Activated T-cell treated with anti-CD3 and anti-CD28 coated beads, Interleukin-2, amount 50 U/mL, for 4 hours (primary cell): ENCODE data around the gene TUFM. TPM values are rescaled to one million over a fixed set of nuclear protein-coding genes. Genes with fewer than 3 reads are reported as not detected.
"Not testable (repeated sequence)": the region's sequence is repeated elsewhere in the genome, so short reads cannot be mapped to it uniquely, and the experiment has no call there.

ENCODE experiments used
- ATAC-seq, 2 donors: fragments of 200-7000 bp; cut with Tn5 transposase; one replicate each; pipeline ENCODE4 v1.10.0; 2021
- DNase-seq: peaks from one replicate; pipeline ENCODE4 v3.0.0-alpha.2; 2020
- H3K27me3 Mint-ChIP-seq: one replicate; pipeline ENCODE4 v1.8.0; 2021; ENCODE audit warnings: low read depth, mixed read lengths
- H3K36me3 Mint-ChIP-seq: one replicate; pipeline ENCODE4 v1.8.0; 2022; ENCODE audit warnings: mixed read lengths; ENCODE audit not compliant: insufficient read depth
- H3K4me1 Mint-ChIP-seq: one replicate; pipeline ENCODE4 v1.8.0; 2021; ENCODE audit warnings: low read depth, mixed read lengths
- H3K4me3 Mint-ChIP-seq: one replicate; pipeline ENCODE4 v1.8.0; 2021; ENCODE audit warnings: mild to moderate bottlenecking, moderate library complexity, mixed read lengths
- H3K9me3 Mint-ChIP-seq: one replicate; pipeline ENCODE4 v1.8.0; 2021; ENCODE audit warnings: mixed read lengths
- total RNA-seq, 3 donors: library from RNA; stranded (reverse); gene quantifications; one replicate each; pipeline ENCODE4 v1.2.1, GENCODE V29; 2021

The TUFM gene
- total RNA-seq, 3 donors from 2014 or later, result 459 to 515 (median 499) TPM

DNA sequence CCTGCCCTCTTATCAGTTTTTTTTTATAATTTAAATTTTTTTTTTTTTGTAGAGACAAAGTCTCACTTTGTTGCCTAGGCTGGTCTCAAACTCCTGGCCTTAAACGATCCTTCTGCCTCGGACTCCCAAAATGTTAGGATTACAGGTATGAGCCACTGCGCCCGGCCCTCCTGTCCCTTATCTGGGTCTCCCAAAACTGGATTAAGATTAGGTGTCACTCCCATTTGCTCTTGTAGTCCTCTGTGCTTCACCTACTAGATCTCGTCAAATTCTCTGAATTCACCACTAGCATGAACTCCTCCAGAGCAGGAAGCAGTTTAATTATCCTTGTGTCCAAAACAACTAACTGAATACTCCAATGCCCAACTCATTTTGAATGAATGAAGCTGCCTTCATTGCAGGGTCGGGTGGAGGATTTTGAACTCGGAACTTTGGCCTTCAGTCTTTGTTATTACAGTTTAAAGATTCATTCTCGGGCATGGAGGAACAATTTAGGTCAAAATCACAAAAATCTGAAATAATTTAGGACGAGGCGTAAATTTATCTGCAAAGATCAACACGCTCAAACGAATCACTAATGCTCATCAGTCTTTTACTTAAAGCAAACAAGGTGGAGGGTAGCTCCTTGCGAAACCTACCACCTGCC is 24.2 kb downstream of the TUFM start:
- H3K27me3 Mint-ChIP-seq, result no peaks in the 10 kb centered on the region
- ATAC-seq, result no peak
- peak overlapping the region; percentile 85 for H3K4me3 Mint-ChIP-seq
- DNase-seq, result no peak
- peaks cover 38% of the 10 kb centered on the region for H3K4me1 Mint-ChIP-seq
- H3K36me3 Mint-ChIP-seq, result peaks cover 26% of the 10 kb centered on the region
- H3K9me3 Mint-ChIP-seq, result no peaks in the 10 kb centered on the region

DNA sequence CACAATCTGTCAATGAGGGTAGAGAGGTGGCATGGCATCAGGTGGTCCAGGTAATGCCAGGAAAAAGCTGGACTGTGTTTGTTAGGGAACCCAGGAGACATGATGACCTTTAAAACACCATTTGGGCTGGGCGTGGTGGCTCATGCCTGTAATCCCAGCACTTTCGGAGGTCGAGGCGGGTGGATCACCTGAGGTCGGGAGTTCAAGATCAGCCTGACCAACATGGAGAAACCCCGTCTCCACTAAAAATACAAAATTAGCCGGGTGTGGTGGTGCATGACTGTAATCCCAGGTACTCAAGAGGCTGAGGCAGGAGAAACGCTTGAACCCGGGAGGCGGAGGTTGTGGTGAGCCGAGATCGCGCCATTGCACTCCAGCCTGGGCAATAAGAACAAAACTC is 25.6 kb downstream of the TUFM start:
- DNase-seq, H3K27me3 Mint-ChIP-seq, ATAC-seq, H3K9me3 Mint-ChIP-seq: not testable (repeated sequence)
- H3K36me3 Mint-ChIP-seq, result peaks cover 11% of the 10 kb centered on the region
- H3K4me1 Mint-ChIP-seq, result peaks cover 25% of the 10 kb centered on the region
- H3K4me3 Mint-ChIP-seq, result peak overlapping the region; percentile 85

DNA sequence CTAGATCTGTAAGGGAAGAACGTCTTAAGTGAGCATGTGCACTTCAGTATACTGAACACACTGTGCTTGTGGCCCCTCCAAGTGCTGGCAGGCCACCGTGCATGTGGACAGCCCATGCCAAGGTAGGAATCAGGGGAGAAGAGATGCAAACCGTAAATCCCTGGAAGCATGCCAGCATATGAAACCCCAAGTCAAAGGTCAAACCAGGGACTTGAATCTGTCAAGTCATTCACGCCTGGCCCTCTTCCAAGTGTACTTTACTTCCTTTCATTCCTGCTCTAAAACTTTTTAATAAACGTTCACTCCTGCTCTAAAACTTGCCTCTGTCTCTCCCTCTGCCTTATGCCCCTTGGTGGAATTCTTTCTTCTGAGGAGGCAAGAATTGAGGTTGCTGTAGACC is 26.1 kb downstream of the TUFM start:
- no peaks in the 10 kb centered on the region for H3K9me3 Mint-ChIP-seq
- ATAC-seq (no peak), DNase-seq (no peak)
- peaks cover 19% of the 10 kb centered on the region for H3K4me1 Mint-ChIP-seq
- no peak overlapping the region for H3K4me3 Mint-ChIP-seq
- H3K27me3 Mint-ChIP-seq, result no peaks in the 10 kb centered on the region
- peaks cover 6% of the 10 kb centered on the region for H3K36me3 Mint-ChIP-seq

DNA sequence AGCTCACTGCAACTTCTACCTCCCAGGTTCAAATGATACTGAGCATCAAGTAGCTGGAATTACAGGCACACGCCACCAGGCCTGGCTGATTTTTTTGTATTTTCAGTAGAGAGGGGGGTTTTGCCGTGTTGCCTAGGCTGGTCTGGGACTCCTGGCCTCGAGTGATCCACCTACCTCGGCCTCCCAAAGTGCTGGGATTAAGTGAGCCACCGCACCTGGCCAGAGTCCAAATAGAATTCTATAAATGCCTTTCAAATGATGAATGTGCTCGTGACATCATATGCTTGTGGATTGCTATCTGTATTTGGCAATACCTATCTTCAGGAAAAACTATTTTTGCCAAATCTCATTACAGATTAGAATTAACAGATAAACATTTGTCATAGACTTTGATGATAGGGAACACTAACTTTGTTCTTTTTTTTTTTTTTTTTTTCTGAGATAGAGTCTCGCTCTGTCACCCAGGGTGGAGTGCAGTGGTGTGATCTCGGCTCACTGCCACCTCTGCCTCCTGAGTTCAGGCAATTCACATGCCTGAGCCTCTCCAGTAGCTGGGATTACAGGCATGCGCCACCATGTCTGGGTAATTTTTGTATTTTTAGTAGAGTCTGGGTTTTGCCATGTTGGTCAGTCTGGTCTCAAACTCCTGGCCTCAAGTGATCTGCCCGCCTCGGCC is 38.6 kb downstream of the TUFM start:
- ATAC-seq, H3K36me3 Mint-ChIP-seq, DNase-seq, H3K4me1 Mint-ChIP-seq, H3K9me3 Mint-ChIP-seq, H3K27me3 Mint-ChIP-seq, H3K4me3 Mint-ChIP-seq: not testable (repeated sequence)

DNA sequence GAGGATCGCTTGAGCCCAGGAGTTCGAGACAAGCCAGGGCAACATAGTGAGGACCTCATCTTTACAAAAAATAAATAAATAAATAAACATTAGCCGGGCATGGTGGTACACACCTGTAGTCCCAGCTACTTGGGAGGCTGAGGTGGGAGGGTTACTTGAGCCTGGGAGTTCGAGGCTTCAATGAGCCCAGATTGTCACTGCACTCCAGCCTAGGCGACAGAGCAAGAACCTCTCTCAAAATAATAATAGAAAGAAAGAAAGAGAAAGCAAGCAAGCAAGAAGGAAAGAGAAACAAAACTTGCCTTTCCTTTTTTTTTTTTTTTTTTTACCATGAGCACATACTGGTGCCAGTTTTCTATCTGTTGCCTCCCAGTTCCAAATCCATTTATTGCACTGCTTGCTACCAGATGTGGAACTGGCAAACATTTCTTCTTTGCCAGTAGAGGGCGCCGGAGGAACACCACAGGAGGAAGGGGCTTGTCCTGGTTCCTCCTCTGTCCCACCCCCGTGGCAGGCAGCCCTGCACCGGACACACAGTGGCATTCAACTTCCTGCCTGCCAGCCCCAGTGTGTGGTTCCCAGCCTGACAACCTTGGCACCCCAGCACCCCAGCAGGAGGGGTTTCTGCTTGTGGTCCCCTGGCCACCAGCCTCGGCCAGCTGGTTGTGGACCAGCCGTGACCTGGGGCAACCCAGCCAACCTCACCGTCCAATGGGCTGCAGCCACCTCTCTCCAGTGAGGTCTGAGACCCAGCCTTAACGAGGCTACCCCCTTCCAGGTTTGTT is 43.7 kb downstream of the TUFM start:
- not testable (repeated sequence) for H3K9me3 Mint-ChIP-seq, H3K36me3 Mint-ChIP-seq, H3K27me3 Mint-ChIP-seq, H3K4me3 Mint-ChIP-seq, H3K4me1 Mint-ChIP-seq
- ATAC-seq, result peak; percentile 71 to 72
- peak; percentile 66 for DNase-seq

Other genes starting within 250 kb of the TUFM start
- gene SULT1A2, start 249.3 kb downstream of the TUFM start, total RNA-seq, result not detected
- 1 to 10 TPM; 4.8 to 5.5 (median 5.0) TPM for gene SULT1A1, start 236.3 kb downstream of the TUFM start, total RNA-seq
- gene NPIPB8, start 208.3 kb downstream of the TUFM start, total RNA-seq, result under 1 TPM in 1 of 3 donors, not detected in 2; 0.26 TPM
- gene EIF3C, start 134.9 kb downstream of the TUFM start, total RNA-seq, result 1,000 to 10,000 TPM; 1,034 to 1,401 (median 1,284) TPM
- gene NPIPB9, start 94.6 kb downstream of the TUFM start, total RNA-seq, result 1 to 10 TPM in 1 of 3 donors, under 1 TPM in 2; 0.66 to 1.8 (median 0.87) TPM
- gene ATXN2L, start 23.3 kb downstream of the TUFM start, total RNA-seq, result 100 to 1,000 TPM; 315 to 351 (median 325) TPM
- gene SH2B1, start 17.5 kb upstream of the TUFM start, total RNA-seq, result 10 to 100 TPM; 35.5 to 41.4 (median 41.0) TPM
- gene ATP2A1, start 32.1 kb upstream of the TUFM start, total RNA-seq, result 1 to 10 TPM; 1.0 to 1.4 (median 1.4) TPM
- gene RABEP2, start 78.9 kb upstream of the TUFM start, total RNA-seq, result 10 to 100 TPM; 21.9 to 27.1 (median 24.2) TPM
- 1 to 10 TPM; 1.1 to 8.5 (median 1.5) TPM for gene CD19, start 85.6 kb upstream of the TUFM start, total RNA-seq
- 10 to 100 TPM; 63.0 to 66.9 (median 63.6) TPM for gene NFATC2IP, start 104.6 kb upstream of the TUFM start, total RNA-seq
- 10 to 100 TPM; 33.5 to 42.7 (median 36.5) TPM for gene SPNS1, start 128.4 kb upstream of the TUFM start, total RNA-seq
- gene LAT, start 138.7 kb upstream of the TUFM start, total RNA-seq, result 100 to 1,000 TPM; 241 to 262 (median 259) TPM